GM21360 (cell line): ENCODE measurements around the gene CCDC197.
A peak's percentile ranks its signal among the peaks of the same experiment; 100 is the strongest.

Experiments used
- ATAC-seq: cut with Tn5 transposase; IDR thresholded peaks from one replicate; pipeline ENCODE4 v1.9.1; 2021; ENCODE audit warnings: mild to moderate bottlenecking, moderate library complexity; ENCODE audit not compliant: unreplicated experiment

CCDC197 gene

GRCh38 chr14:93997082-93997481 lies at the start of gene CCDC197:
TSS of gene CCDC197 (plus strand) at chr14:93997301. CDS start at chr14:93998132, 831 bp downstream.
- ATAC-seq, result no peak

DNA sequence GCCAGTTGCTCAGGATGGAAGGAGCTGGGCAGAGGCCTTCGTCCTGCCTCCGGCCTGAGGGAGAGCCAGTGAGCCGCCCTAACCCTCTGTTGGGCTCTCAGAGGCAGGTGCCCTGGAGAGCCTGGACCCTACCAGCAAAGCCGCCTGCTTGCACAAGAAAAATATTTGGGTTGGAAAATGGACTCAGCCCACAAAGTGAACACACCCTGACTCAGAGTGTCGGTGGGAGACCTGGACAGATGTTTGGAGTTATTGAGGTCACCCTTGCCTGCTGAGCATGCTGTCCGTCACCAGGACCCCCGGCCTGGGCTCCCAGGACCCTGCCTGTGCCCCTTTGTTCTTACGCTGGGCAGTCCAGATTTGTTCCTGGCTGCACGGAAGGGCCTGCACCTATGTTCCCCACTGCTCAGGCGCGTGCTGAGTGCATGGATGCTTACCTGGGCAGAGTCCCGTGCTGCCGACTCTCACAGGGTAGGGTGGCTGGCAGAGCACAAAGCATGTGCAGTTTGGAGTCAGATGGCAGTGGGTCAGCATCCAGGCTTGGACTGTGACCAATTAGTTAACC lies 47.5 kb upstream of the CCDC197 start:
- ATAC-seq, result no peak

GRCh38 chr14:93950948-93951634 lies 46.0 kb upstream of the CCDC197 start:
- no peak for ATAC-seq

DNA sequence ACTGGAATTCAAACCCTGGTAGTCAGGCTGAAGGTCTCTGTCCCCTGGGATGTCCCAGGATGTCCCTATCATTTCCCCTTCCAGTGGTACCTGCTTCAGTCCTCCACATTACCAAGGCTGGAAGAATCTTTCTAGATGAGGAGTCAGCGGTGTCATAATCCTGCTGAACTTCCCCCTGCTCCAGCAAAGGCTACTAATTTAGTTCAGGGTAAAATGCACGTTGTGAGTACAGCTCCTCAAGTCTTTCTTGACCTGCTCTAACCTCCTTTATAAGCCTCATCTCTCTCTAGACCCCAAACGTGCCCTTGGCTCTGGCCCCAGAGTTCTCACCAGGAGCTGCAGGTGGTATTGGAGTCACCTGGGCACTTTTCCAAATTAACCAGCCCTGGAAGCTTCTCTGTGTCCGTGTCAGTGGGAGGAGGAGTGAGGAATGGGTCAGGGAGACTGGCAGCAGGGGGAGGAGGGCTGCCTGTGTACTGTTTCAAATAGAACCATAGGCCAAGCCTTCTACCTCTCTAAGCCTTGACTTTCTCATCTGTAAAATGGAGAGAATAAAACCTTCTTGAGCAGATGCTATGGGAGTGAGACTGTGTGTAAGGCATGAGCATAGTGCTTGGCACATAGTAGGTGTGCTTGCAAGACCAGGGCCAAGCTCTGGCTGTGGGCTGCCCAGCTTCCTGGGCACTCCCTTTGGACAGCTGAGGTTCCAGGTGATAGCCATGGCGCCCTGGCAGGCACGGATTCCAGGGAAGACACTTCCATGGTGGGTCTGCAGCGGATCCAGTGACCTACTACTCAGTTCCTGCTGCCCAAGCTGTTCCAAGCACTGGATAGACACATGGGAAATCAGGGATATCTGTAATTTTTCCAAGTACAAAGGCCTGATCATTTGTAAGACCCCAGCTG lies 45.2 kb upstream of the CCDC197 start:
- no peak for ATAC-seq

GRCh38 chr14:93952829-93953228 lies 44.3 kb upstream of the CCDC197 start:
- ATAC-seq, result no peak

GRCh38 chr14:93953263-93953662 lies 43.8 kb upstream of the CCDC197 start:
- ATAC-seq, result no peak

GRCh38 chr14:93953739-93954515 lies 43.2 kb upstream of the CCDC197 start:
- ATAC-seq, result no peak

DNA sequence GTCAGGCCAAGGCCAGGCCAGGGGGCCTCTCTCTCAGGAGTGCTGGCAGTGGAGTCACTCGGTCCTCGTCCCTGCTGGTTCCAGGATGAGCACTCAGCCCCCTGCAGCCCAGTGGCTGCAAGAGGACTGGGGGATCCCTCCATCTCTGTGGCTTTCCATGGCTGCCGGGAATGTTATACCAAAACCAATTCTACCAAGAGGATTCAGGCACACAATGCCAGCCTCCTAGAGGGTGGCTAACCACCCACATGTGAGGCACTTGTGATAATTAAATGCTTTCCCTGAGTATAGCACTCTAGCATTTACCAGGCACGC lies 42.6 kb upstream of the CCDC197 start:
- no peak for ATAC-seq

DNA sequence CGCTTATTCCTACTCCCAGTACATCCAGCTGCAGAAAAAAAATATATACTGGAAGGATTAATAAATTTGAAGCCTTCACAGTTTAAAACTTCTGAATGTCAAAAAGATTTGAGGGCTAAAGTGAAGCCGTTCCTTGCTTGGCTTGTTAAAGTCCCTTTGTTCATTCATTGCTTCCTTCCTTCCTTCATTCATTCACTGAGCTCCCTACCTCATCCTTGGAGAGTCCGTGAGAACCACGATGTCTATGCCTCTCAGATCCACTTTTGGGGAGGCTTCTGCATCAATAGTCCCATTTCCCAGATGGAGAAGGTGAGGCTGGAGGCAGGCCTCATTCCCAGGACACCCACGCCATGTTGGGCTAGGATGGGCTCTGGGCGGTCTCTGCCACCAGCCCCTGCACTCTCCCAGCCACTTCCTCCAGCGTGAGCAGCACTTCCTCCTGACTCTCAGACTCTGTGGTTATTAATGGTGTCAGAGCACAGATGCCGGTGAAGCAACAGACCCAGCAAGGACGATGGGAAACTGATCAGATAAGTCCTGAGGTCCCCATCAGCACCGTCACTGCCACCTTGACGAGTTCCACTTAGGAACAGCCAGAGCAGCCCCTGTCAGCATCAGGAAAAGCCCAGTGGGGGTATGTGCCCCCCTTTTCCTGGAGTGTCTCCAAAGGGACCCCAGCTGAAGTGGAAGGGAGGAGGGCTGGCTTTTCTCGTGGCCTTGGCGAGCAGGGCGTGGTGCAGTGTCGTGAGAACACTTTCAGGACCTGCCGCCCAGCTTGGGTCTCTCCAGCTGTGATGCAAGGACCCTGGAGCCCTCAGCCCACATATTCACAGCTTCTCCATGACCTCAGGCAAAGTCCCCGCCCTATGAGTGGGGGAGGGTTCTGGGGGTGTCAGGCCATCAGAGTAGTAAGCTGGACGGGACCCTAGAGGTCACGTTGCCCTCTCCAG lies 41.9 kb upstream of the CCDC197 start:
- ATAC-seq, result no peak

GRCh38 chr14:93955850-93956481 lies 41.1 kb upstream of the CCDC197 start:
- ATAC-seq, result no peak

- ATAC-seq, result no peak
Observed at GRCh38 chr14:93956514-93957332, 40.4 kb upstream of the CCDC197 start.

- ATAC-seq, result no peak
Observed at GRCh38 chr14:93957333-93957710, 39.8 kb upstream of the CCDC197 start.

GRCh38 chr14:93957751-93958566 lies 39.1 kb upstream of the CCDC197 start:
- no peak for ATAC-seq

DNA sequence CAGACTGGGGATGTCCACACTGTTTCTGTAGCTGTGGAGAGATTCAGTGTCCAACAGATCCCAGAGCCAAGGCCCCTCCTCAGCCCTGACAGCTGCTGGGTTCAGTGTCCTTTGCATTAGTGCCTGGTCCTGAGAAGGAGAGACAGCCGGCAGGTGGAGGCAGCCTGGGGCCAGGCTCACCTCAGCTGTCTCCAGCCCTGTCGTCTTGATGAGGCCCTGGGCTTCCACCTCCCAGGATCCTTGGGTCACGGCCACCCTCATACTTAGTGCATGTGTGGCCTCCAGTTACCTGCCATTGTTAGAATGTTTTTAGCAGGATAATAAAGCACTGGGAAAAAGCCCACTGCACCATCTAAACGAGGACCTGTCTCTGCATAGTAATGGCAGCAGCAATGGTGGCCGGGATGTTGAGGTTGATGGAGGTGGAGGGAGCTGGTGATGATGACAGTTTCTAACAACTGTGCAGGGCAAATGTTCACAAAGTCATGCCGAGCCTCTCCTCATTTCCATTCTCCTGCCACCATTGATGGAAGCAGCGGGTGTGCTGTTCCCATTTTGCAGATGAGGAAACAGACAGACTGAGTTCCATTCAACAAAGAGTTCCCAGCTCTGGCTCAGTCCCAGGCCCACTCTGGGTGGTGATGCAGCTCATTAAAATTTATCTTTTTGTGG lies 38.4 kb upstream of the CCDC197 start:
- ATAC-seq, result no peak

DNA sequence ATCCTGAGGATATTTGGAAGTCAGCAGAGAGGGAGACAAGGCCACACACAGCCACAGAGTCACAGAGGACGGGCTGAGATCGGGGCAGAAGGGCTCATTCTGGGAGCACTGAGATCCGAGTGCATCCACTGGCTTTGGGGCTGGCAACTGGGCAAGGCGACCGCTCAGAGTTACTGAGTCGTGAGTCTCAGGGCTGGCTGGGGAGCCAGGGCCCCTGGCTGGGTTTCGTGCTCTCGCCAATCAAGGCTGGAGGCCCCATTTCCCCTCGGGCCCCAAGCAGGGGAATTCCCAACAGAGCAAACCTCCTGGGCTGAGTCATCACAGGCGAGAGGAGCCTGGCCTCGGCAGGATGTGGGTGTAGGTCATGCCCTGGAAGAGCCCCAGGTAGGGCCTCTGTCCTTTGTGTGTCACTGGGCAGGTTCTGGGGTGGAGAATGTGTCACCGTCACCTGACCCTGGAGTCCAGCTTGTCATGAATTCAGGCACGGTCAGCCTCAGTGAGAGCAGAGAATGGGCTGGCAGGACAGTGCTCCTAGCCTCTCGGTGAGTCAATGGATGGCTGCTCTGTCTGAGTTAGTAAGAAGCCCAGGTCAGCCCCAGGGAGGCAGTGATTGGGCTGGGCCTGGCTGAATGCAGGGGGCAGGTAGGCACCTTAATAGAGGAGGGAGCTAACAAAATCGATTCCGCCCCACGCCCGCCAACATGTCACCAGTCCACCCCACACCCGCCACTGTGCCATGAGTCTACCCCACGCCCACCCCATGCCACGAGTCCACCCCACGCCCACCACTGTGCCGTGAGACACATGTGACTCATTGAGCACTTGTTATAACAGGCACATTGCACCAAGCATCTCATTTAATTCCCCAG lies 37.6 kb upstream of the CCDC197 start:
- peak; percentile 69 for ATAC-seq

- no peak for ATAC-seq
Observed at GRCh38 chr14:93960108-93960475, 37.0 kb upstream of the CCDC197 start.
